NCI-H2029 (cell line): ENCODE measurements around the gene SERPIND1.
"Not testable (repeated sequence)": the region's sequence is repeated elsewhere in the genome, so short reads cannot be mapped to it uniquely, and the experiment has no call there.

Experiments
- DNase-seq: peaks from one replicate; lab custom pipeline; 2025; lab: John Stamatoyannopoulos, UW

SERPIND1 gene

GRCh38 chr22:20747223-20747622 lies 26.7 kb upstream of the SERPIND1 start:
- DNase-seq = no peak

- no peak for DNase-seq
These were observed 25.8 kb upstream of the SERPIND1 start for GRCh38 chr22:20748082-20748481.

- peak; percentile 34 for DNase-seq
These were observed 25.0 kb upstream of the SERPIND1 start for GRCh38 chr22:20748731-20749428.

- DNase-seq = no peak
These were observed 24.5 kb upstream of the SERPIND1 start for GRCh38 chr22:20749453-20749852.

- DNase-seq = peak; percentile 75
These were observed 23.3 kb upstream of the SERPIND1 start for GRCh38 chr22:20750461-20751184.

- DNase-seq = peak; percentile 52
These were observed 22.6 kb upstream of the SERPIND1 start for GRCh38 chr22:20751185-20751851.

GRCh38 chr22:20752104-20752741 lies 21.7 kb upstream of the SERPIND1 start:
- DNase-seq = no peak

GRCh38 chr22:20752873-20753272 lies 21.0 kb upstream of the SERPIND1 start:
- DNase-seq = no peak

GRCh38 chr22:20756846-20757245 lies 17.1 kb upstream of the SERPIND1 start:
- no peak for DNase-seq

GRCh38 chr22:20758688-20759087 lies 15.2 kb upstream of the SERPIND1 start:
- DNase-seq = no peak

GRCh38 chr22:20760084-20760483 lies 13.8 kb upstream of the SERPIND1 start:
- DNase-seq = no peak

GRCh38 chr22:20761536-20761935 lies 12.4 kb upstream of the SERPIND1 start:
- DNase-seq = no peak

GRCh38 chr22:20762233-20762796 lies 11.6 kb upstream of the SERPIND1 start:
- DNase-seq = no peak

GRCh38 chr22:20763630-20764470 lies 10.1 kb upstream of the SERPIND1 start:
- no peak for DNase-seq

- DNase-seq = no peak
These were observed 9.5 kb upstream of the SERPIND1 start for GRCh38 chr22:20764471-20764720.

- DNase-seq = no peak
These were observed 9.2 kb upstream of the SERPIND1 start for GRCh38 chr22:20764729-20765128.

- no peak for DNase-seq
These were observed 8.0 kb upstream of the SERPIND1 start for GRCh38 chr22:20765938-20766337.

- DNase-seq = no peak
These were observed 7.4 kb upstream of the SERPIND1 start for GRCh38 chr22:20766530-20766929.

GRCh38 chr22:20769496-20769826 lies 4.5 kb upstream of the SERPIND1 start:
- DNase-seq = not testable (repeated sequence)

- no peak for DNase-seq
These were observed 1.8 kb upstream of the SERPIND1 start for GRCh38 chr22:20771918-20772625.

- no peak for DNase-seq
These were observed 969 bp downstream of the SERPIND1 start for GRCh38 chr22:20774882-20775281.
